ENCODE measurements around the gene CYP3A4. TPM values are rescaled to one million over a fixed set of nuclear protein-coding genes. Genes with fewer than 3 reads are reported as not detected.

Gene CYP3A4
- total RNA-seq, 2 experiments from 2014 or later = not detected

DNA sequence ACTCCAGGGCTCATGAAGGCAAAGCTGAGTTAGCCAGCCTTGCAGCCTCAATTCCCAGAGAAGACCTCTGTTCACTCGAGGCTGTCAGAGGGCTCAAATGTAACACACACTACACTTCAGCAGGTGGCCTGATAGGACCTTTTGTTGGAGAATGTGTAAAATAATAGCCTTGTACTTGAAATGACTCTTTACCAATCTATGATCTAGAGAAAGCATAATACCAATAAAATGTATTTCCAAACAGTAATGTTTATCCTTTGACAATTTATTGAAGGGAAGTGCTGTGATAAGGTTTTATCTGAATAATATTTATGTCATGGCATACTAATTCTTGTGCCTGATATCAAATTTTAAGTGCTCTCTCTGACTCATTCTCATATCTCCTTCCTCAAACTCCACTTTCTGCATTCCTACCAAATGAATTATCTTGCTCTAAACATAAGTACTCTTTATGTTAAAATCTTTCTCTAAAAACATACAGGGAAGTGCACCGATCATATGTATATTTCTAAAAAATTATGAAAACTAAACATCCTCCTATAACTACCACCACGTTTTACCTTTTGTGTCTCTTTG is 69.9 kb downstream of the CYP3A4 start:
- no peak for DNase-seq

DNA sequence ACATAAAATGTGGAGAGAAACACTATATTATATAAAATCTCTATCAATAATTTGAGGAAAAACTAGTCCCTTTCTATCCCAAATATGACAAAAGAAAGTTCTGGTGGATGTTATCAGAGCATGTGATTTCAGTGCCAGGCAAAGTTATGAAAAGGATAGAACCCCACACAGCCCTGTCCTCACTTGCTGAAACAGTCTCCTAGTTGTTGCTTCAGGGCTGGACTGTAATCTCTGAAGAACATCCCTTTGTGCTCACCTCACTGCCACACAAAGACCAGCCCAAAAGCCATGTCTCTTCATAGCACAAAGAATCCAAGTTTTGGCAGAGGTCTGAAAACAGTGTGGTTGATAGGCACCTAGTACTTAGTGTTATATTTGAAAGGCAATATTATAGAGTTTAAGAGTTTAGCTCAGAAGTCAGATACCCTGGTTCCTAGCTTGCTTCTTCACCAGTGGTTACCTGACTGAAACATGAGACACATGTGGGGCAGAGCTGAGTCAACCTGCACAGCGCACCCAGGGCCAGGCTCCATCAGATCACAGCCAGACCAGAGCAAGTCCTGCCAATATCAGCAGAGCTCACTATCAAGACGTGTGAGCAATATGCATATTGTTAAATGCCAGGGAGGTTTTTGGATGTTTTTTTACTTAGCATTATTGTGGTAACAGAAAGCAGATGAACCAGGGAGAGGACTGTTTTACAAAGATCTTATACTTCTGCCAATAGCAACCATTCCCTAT is 74.0 kb downstream of the CYP3A4 start:
- ChIA-PET CTCF (no interaction called here), POLR2A (no interaction called here)
- no peak overlapping the region for H3K27ac Mint-ChIP-seq
- H3K27me3 Mint-ChIP-seq = no peaks in the 10 kb centered on the region
- no peaks in the 10 kb centered on the region for H3K4me1 Mint-ChIP-seq
- no peaks in the 10 kb centered on the region for H3K36me3 Mint-ChIP-seq (ENCODE audit: low read depth)
- H3K9me3 Mint-ChIP-seq = peaks cover 5% of the 10 kb centered on the region
- H3K4me3 Mint-ChIP-seq = no peak overlapping the region
- DNase-seq = no peak

More for the DNA sequence above, 69.9 kb downstream of the CYP3A4 start:
- H3K4me3 Mint-ChIP-seq = no peak overlapping the region
- H3K4me1 Mint-ChIP-seq = no peaks in the 10 kb centered on the region
- H3K27me3 Mint-ChIP-seq = no peaks in the 10 kb centered on the region
- no peaks in the 10 kb centered on the region for H3K36me3 Mint-ChIP-seq (ENCODE audit: low read depth)
- ChIA-PET CTCF (no interaction called here), POLR2A (no interaction called here)
- H3K9me3 Mint-ChIP-seq = peaks cover 9% of the 10 kb centered on the region
- no peak overlapping the region for H3K27ac Mint-ChIP-seq

DNA sequence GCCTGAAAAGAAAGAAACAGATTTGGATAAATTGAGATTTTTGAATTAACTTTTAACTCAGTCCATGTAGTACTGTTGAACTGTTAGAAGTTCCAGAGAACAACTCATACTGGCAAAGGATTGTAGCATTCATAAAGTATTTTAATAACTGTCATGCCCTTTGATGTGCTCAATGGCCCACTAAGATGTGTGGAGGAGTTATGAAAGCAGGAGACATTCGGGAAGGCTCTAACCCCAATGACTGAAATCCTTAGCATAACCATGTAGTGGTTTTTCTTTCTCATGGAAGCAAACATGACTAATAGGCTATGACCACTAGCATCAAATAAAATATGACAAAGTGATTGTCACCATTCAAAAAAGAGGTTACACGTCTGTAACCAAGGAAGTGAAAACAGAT is 74.7 kb downstream of the CYP3A4 start:
- H3K4me3 Mint-ChIP-seq = no peak overlapping the region
- no peak overlapping the region for H3K27ac Mint-ChIP-seq
- ChIA-PET POLR2A (no interaction called here), CTCF (no interaction called here)
- no peak for DNase-seq
- no peaks in the 10 kb centered on the region for H3K9me3 Mint-ChIP-seq
- H3K36me3 Mint-ChIP-seq (ENCODE audit: low read depth) = no peaks in the 10 kb centered on the region
- no peaks in the 10 kb centered on the region for H3K4me1 Mint-ChIP-seq
- no peaks in the 10 kb centered on the region for H3K27me3 Mint-ChIP-seq

DNA sequence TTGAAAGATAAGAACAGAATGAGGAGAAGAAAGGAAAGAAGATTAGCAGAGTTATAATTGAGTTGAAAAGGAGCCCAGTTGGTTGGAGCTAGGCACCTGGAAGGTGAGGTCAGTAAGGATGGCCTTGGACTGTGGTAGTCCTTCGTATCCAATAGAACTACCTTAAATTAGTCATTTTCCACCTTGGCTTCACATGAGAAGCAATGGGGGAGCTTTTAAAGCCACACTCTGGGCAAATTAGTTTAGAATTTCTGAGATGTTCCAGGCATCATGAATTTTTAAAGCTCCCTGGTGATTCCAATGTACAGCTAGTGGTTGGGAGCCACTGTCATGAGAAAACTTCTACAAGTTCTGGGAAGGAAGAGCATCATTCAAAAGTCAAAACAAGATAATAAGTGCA is 76.9 kb downstream of the CYP3A4 start:
- DNase-seq = no peak
- Mint-ChIP-seq H3K4me3 (no peak overlapping the region), H3K27ac (no peak overlapping the region), H3K9me3 (no peaks in the 10 kb centered on the region), H3K27me3 (no peaks in the 10 kb centered on the region), H3K36me3 (ENCODE audit: low read depth) (no peaks in the 10 kb centered on the region), H3K4me1 (no peaks in the 10 kb centered on the region)
- POLR2A ChIA-PET = no interaction called here
- CTCF ChIA-PET = no interaction called here

Other genes with a start within 250 kb of the CYP3A4 start
- gene FAM200A, start 232.1 kb downstream of the CYP3A4 start, total RNA-seq = 1 to 10 TPM; 5.0 to 5.1 TPM
- gene ZNF655, start 225.5 kb downstream of the CYP3A4 start, total RNA-seq = 100 to 1,000 TPM; 102 to 103 TPM
- gene TMEM225B, start 185.9 kb downstream of the CYP3A4 start, total RNA-seq = 1 to 10 TPM; 1.3 to 1.9 TPM
- gene ZSCAN25, start 167.2 kb downstream of the CYP3A4 start, total RNA-seq = 10 to 100 TPM; 27.7 TPM
- not detected for gene CYP3A5, start 104.2 kb downstream of the CYP3A4 start, total RNA-seq
- not detected for gene CYP3A7, start 49.0 kb downstream of the CYP3A4 start, total RNA-seq
- gene CYP3A43, start 43.8 kb upstream of the CYP3A4 start, total RNA-seq = not detected
- gene OR2AE1, start 92.8 kb upstream of the CYP3A4 start, total RNA-seq = not detected
- gene TRIM4, start 135.3 kb upstream of the CYP3A4 start, total RNA-seq = 10 to 100 TPM; 28.9 to 29.5 TPM
- not detected for gene GJC3, start 145.4 kb upstream of the CYP3A4 start, total RNA-seq
- not detected for gene AZGP1, start 191.8 kb upstream of the CYP3A4 start, total RNA-seq
- 10 to 100 TPM; 63.1 to 65.5 TPM for gene ZKSCAN1, start 231.4 kb upstream of the CYP3A4 start, total RNA-seq

Measured in activated CD4-positive, alpha-beta memory T cell treated with anti-CD3 and anti-CD28 coated beads, Interleukin-2, amount 10 ng/mL, durations not matched to agents 7 days and 5 days (primary cell).